Prostate gland (tissue), 2 donors: ENCODE data around the gene ASPG.

Experiments used
- CTCF ChIP-seq, 4 experiments: fragments of 200-600 bp in 2 of 4; fragments of 450-650 bp in 2 of 4; sonication (generic) in 2 of 4; IDR thresholded peaks; 1 replicate in 3 of 4; 2 replicates in 1 of 4; pipeline ENCODE4 v1.5.1; 2016 to 2019; ENCODE audit warnings: antibody characterized with exemption in 4 of 4, mild to moderate bottlenecking in 2 of 4, moderate library complexity in 2 of 4
- POLR2A ChIP-seq: fragments of 450-650 bp; IDR thresholded peaks from one replicate; pipeline ENCODE4 v1.6.1; 2016; ENCODE audit warnings: antibody characterized with exemption, mild to moderate bottlenecking
- POLR2AphosphoS5 ChIP-seq: sonication (generic); formaldehyde crosslinking; IDR thresholded peaks from one replicate; pipeline ENCODE4 v1.6.1; 2017; ENCODE audit warnings: antibody characterized with exemption

GRCh38 chr14:104040539-104040938 is 45.0 kb upstream of the ASPG start:
- TF ChIP-seq CTCF (IDR thresholded peaks at IDR 0.05) (no peak), POLR2A (no peak), POLR2AphosphoS5 (no peak)
